Caco-2 (cell line): ENCODE measurements around the gene MUC5B. TPM values are rescaled to one million over a fixed set of nuclear protein-coding genes. Genes with fewer than 3 reads are reported as not detected.
A peak's percentile ranks its signal among the peaks of the same experiment; 100 is the strongest.

Experiments
- BruUV-seq: library from RNA; stranded (reverse); fragments of 400-500 nt; replicated peaks from 2 replicates; lab custom pipeline; 2021; lab: Mats Ljungman, UMichigan
- CTCF ChIA-PET: fragments of 300-600 bp; sonication (Branson Sonifier 250); formaldehyde crosslinking; loops from one replicate; lab custom pipeline; 2022; ENCODE audit warnings: antibody characterized with exemption; lab: Charles Lee
- POLR2A ChIA-PET: fragments of 300-600 bp; sonication (Branson Sonifier 250); formaldehyde crosslinking; loops from one replicate; lab custom pipeline; 2022; ENCODE audit warnings: antibody characterized with exemption; lab: Charles Lee
- DNase-seq, 2 experiments: peaks; one replicate each; pipeline versions ENCODE4 v3.0.0 to v3.0.0-alpha.2; 2020 to 2022
- H3K27me3 ChIP-seq: replicated peaks from 2 replicates; pipeline ENCODE4 v1.6.0; 2011; ENCODE audit warnings: low read length; ENCODE audit not compliant: control insufficient read depth, insufficient read depth
- H3K36me3 ChIP-seq: 2 replicates; pipeline ENCODE4 v1.5.1; 2011; ENCODE audit warnings: low read length; ENCODE audit not compliant: control insufficient read depth, insufficient read depth
- H3K4me1 ChIP-seq: fragments of 250-450 bp; sonication (Bioruptor Pico); 2 replicates; pipeline ENCODE4 v1.5.1; 2020; ENCODE audit warnings: mild to moderate bottlenecking
- H3K4me3 ChIP-seq: 2 replicates; pipeline ENCODE4 v1.5.1; 2011; ENCODE audit warnings: low read depth, mild to moderate bottlenecking, control low read depth, low read length
- H3K9me3 ChIP-seq: fragments of 250-450 bp; sonication (Bioruptor Pico); 2 replicates; pipeline ENCODE4 v1.5.1; 2020; ENCODE audit warnings: mild to moderate bottlenecking, moderate library complexity
- H3K27ac Mint-ChIP-seq: one replicate; pipeline ENCODE4 v1.8.0; 2022; ENCODE audit warnings: mixed read lengths; ENCODE audit not compliant: unreplicated experiment
- H3K27me3 Mint-ChIP-seq: one replicate; pipeline ENCODE4 v1.8.0; 2022; ENCODE audit warnings: mixed read lengths; ENCODE audit not compliant: insufficient read depth, unreplicated experiment
- H3K36me3 Mint-ChIP-seq: one replicate; pipeline ENCODE4 v1.8.0; 2022; ENCODE audit warnings: mild to moderate bottlenecking, mixed read lengths; ENCODE audit not compliant: insufficient read depth, unreplicated experiment
- H3K4me1 Mint-ChIP-seq: one replicate; pipeline ENCODE4 v1.8.0; 2022; ENCODE audit warnings: low read depth, mixed read lengths; ENCODE audit not compliant: unreplicated experiment
- H3K4me3 Mint-ChIP-seq: one replicate; pipeline ENCODE4 v1.8.0; 2022; ENCODE audit warnings: mild to moderate bottlenecking, moderate library complexity, mixed read lengths; ENCODE audit not compliant: unreplicated experiment
- H3K9me3 Mint-ChIP-seq: one replicate; pipeline ENCODE4 v1.8.0; 2022; ENCODE audit warnings: mixed read lengths; ENCODE audit not compliant: unreplicated experiment
- CTCF ChIP-seq, 2 experiments: fragments of 200-600 bp in 1 of 2; IDR thresholded peaks; 1 replicate in 1 of 2; 2 replicates in 1 of 2; pipeline versions ENCODE4 v1.5.1 to v1.8.0; 2011 to 2022; ENCODE audit warnings: antibody characterized with exemption in 1 of 2, control low read depth in 1 of 2, inconsistent platforms in 1 of 2, low read depth in 1 of 2, low read length in 1 of 2, mild to moderate bottlenecking in 1 of 2, moderate library complexity in 1 of 2; ENCODE audit not compliant: insufficient read depth in 1 of 2, severe bottlenecking in 1 of 2, unreplicated experiment in 1 of 2
- intact Hi-C: fragments of 100-400 bp; cut with micrococcal nuclease; formaldehyde crosslinking; loops from one replicate; pipeline ENCODE4 v1.10.0; 2022; ENCODE audit not compliant: unreplicated experiment
- total RNA-seq: library from RNA; stranded (reverse); gene quantifications from 2 replicates; pipeline ENCODE4 v1.2.3, GENCODE V29; 2022

Gene MUC5B
- total RNA-seq, 1 experiment from 2014 or later: not detected

- CTCF ChIA-PET: no interaction called here
- H3K36me3 Mint-ChIP-seq: no peaks in the 10 kb centered on the region
- no peaks in the 10 kb centered on the region for H3K4me1 Mint-ChIP-seq
- no peaks in the 10 kb centered on the region for H3K27me3 Mint-ChIP-seq
- H3K4me3 Mint-ChIP-seq: peak overlapping the region; percentile 58
- DNase-seq: peak; percentile 55 to 75
- TF ChIP-seq CTCF (IDR thresholded peaks at IDR 0.05; ENCODE audit: insufficient read depth in 1 of 2, low read depth in 1 of 2, low read length in 1 of 2, severe bottlenecking in 1 of 2, unreplicated experiment in 1 of 2): no peak
- POLR2A ChIA-PET: no interaction called here
- Histone ChIP-seq H3K4me1 (no peaks in the 10 kb centered on the region), H3K27me3 (no peaks in the 10 kb centered on the region), H3K4me3 (peak overlapping the region; percentile 37), H3K36me3 (no peaks in the 10 kb centered on the region), H3K9me3 (no peaks in the 10 kb centered on the region)
- intact Hi-C loops: no loop called here
- BruUV-seq: no TSS peak
- no peak overlapping the region for H3K27ac Mint-ChIP-seq
- no peaks in the 10 kb centered on the region for H3K9me3 Mint-ChIP-seq
Observed at GRCh38 chr11:1193326-1194230, 29.3 kb upstream of the MUC5B start.

GRCh38 chr11:1194231-1194976, 28.5 kb upstream of the MUC5B start:
- Histone ChIP-seq H3K9me3 (no peaks in the 10 kb centered on the region), H3K27me3 (no peaks in the 10 kb centered on the region), H3K4me1 (no peaks in the 10 kb centered on the region), H3K4me3 (no peak overlapping the region), H3K36me3 (no peaks in the 10 kb centered on the region)
- no peak for TF ChIP-seq CTCF (IDR thresholded peaks at IDR 0.05; ENCODE audit: insufficient read depth in 1 of 2, low read depth in 1 of 2, low read length in 1 of 2, severe bottlenecking in 1 of 2, unreplicated experiment in 1 of 2)
- Mint-ChIP-seq H3K9me3 (no peaks in the 10 kb centered on the region), H3K36me3 (no peaks in the 10 kb centered on the region), H3K4me3 (no peak overlapping the region), H3K27ac (no peak overlapping the region), H3K27me3 (no peaks in the 10 kb centered on the region), H3K4me1 (no peaks in the 10 kb centered on the region)
- DNase-seq: peak in 1 of 2 experiments; percentile 26
- intact Hi-C loops: no loop called here
- no TSS peak for BruUV-seq
- CTCF ChIA-PET: no interaction called here
- POLR2A ChIA-PET: no interaction called here

- H3K27ac Mint-ChIP-seq: no peak overlapping the region
- H3K27me3 Mint-ChIP-seq: no peaks in the 10 kb centered on the region
- no peaks in the 10 kb centered on the region for H3K27me3 ChIP-seq
- intact Hi-C loops: no loop called here
- peak in 1 of 2 experiments; percentile 22 for DNase-seq
- no peaks in the 10 kb centered on the region for H3K4me1 Mint-ChIP-seq
- no peak for TF ChIP-seq CTCF (IDR thresholded peaks at IDR 0.05; ENCODE audit: insufficient read depth in 1 of 2, low read depth in 1 of 2, low read length in 1 of 2, severe bottlenecking in 1 of 2, unreplicated experiment in 1 of 2)
- POLR2A ChIA-PET: no interaction called here
- CTCF ChIA-PET: no interaction called here
- H3K9me3 Mint-ChIP-seq: no peaks in the 10 kb centered on the region
- no peaks in the 10 kb centered on the region for H3K9me3 ChIP-seq
- H3K4me3 ChIP-seq: no peak overlapping the region
- H3K36me3 ChIP-seq: no peaks in the 10 kb centered on the region
- H3K36me3 Mint-ChIP-seq: no peaks in the 10 kb centered on the region
- H3K4me3 Mint-ChIP-seq: no peak overlapping the region
- H3K4me1 ChIP-seq: no peaks in the 10 kb centered on the region
- no TSS peak for BruUV-seq
Observed at GRCh38 chr11:1194977-1195681, 27.7 kb upstream of the MUC5B start.
